ENCODE results near the gene ARFGAP2. TPM values are rescaled to one million over a fixed set of nuclear protein-coding genes. Genes with fewer than 3 reads are reported as not detected.

ARFGAP2 gene
- total and polyA plus RNA-seq, 2 of the 8 experiments (the other 6 are each of a cell fraction or from before 2014, with no cell fraction given): 50.2 to 64.0 TPM

GRCh38 chr11:47157805-47158204 is 18.9 kb downstream of the ARFGAP2 start:
- Histone ChIP-seq H3K23ac (ENCODE audit: insufficient read length) (no peak overlapping the region), H4K5ac (ENCODE audit: insufficient read length, low read depth, low read length) (no peak overlapping the region), H3K9me3 (ENCODE audit: insufficient read depth in 2 of 2, low read depth in 1 of 2, low read length in 1 of 2) (no peaks in the 10 kb centered on the region), H2BK120ac (replicated peaks; ENCODE audit: low read depth, low read length) (no peak overlapping the region), H2BK12ac (ENCODE audit: low read depth, low read length) (no peak overlapping the region), H3K27me3 (replicated peaks in 1 of 4; ENCODE audit: control insufficient read depth in 3 of 4, extremely low read depth in 1 of 4, insufficient read depth in 3 of 4, low read length in 3 of 4) (no peaks in the 10 kb centered on the region), H3K56ac (replicated peaks; ENCODE audit: insufficient read length, low read depth, low read length) (no peak overlapping the region), H4K91ac (replicated peaks; ENCODE audit: insufficient read length, low read length) (no peak overlapping the region), H2AK5ac (ENCODE audit: low read depth, low read length) (no peak overlapping the region), H3K4me2 (ENCODE audit: insufficient read depth in 1 of 2, low read depth in 2 of 2, low read length in 2 of 2) (no peak overlapping the region), H4K8ac (ENCODE audit: extremely low read depth, insufficient read depth, low read length) (no peak overlapping the region; the same call in 1 of the 2 replicates), H3K4me3 (ENCODE audit: extremely low read depth in 1 of 4, insufficient read depth in 2 of 4, low read depth in 3 of 4, low read length in 4 of 4) (no peak overlapping the region), H3K36me3 (ENCODE audit: control insufficient read depth in 2 of 4, insufficient read depth in 4 of 4, low read length in 3 of 4) (no peaks in the 10 kb centered on the region), H2BK15ac (ENCODE audit: low read length) (no peak overlapping the region), H3K79me2 (ENCODE audit: control insufficient read depth in 1 of 2, insufficient read depth in 2 of 2, low read length in 2 of 2) (no peaks in the 10 kb centered on the region), H3K4ac (replicated peaks; ENCODE audit: insufficient read length, low read depth, low read length) (no peak overlapping the region), H2AFZ (ENCODE audit: low read length) (no peak overlapping the region), H2BK5ac (ENCODE audit: low read depth, low read length) (no peak overlapping the region), H3K9ac (replicated peaks in 1 of 4; ENCODE audit: extremely low read depth in 1 of 4, low read depth in 3 of 4, low read length in 3 of 4) (no peak overlapping the region; a peak in 1 of 7 replicates), H3K79me1 (ENCODE audit: low read depth, low read length) (no peaks in the 10 kb centered on the region), H3K14ac (ENCODE audit: insufficient read length) (no peak overlapping the region), H3K23me2 (ENCODE audit: low read depth, low read length) (no peaks in the 10 kb centered on the region), H3K4me1 (replicated peaks in 1 of 4; ENCODE audit: control insufficient read depth in 3 of 4, insufficient read depth in 4 of 4, low read length in 3 of 4) (peaks cover 0 to 4% (median 2%) of the 10 kb centered on the region in 4 experiments; a peak in 4 of 7 replicates), H3K18ac (ENCODE audit: extremely low read depth, low read length) (no peak overlapping the region), H4K20me1 (replicated peaks in 1 of 2; ENCODE audit: control insufficient read depth in 1 of 2, insufficient read depth in 2 of 2, low read length in 2 of 2) (peaks cover 0 to 2% of the 10 kb centered on the region in 2 experiments), H3K27ac (ENCODE audit: low read depth, low read length) (no peak overlapping the region), H2BK20ac (ENCODE audit: low read length) (no peak overlapping the region)
- ChIA-PET POLR2A (ENCODE audit: partially characterized antibody) (interaction anchor here (0.6 to 1.5 kb wide), 3 partner anchors 15 to 226 kb away, joined by 3 to 4 read pairs (median 3); no protein-coding TSS in a partner anchor), CTCF (ENCODE audit: partially characterized antibody) (interaction anchor here (0.6 to 1.2 kb wide), 6 partner anchors 27 to 622 kb away, joined by 3 to 6 read pairs (median 6); no protein-coding TSS in a partner anchor)
- DNase-seq (ENCODE audit: low read depth in 1 of 2, low spot score in 2 of 2) (no peak), FAIRE-seq (no peak)
- 94% methylated on average over 8 of the region's 8 CpGs; no CpG with 5 or more reads in 1 of the 2 experiments for WGBS, 2 experiments (ENCODE audit: extremely low coverage in 1 of 2, insufficient coverage in 1 of 2, insufficient read length in 1 of 2, insufficient replicate concordance in 2 of 2, low coverage in 1 of 2, low lambda C conversion rate in 2 of 2, missing lambda C conversion rate in 1 of 2)
- TF ChIP-seq SUZ12 (IDR thresholded peaks at IDR 0.05; ENCODE audit: low read length): no peak
- TF ChIP-seq BRCA1 (IDR thresholded peaks at IDR 0.05; ENCODE audit: low read depth, low read length): no peak
- no peak for TF ChIP-seq RNF2 (IDR thresholded peaks at IDR 0.05; ENCODE audit: borderline replicate concordance, low read depth, low read length, missing control alignments, poor library complexity, severe bottlenecking)
- no peak for TF ChIP-seq SIN3A (conservative IDR thresholded peaks at IDR 0.05 in 1 of 2, IDR thresholded peaks at IDR 0.05 in 1 of 2; ENCODE audit: low read depth in 1 of 2, low read length in 2 of 2)
- TF ChIP-seq JUND (IDR thresholded peaks at IDR 0.05; ENCODE audit: low read length): no peak
- TF ChIP-seq SRF (IDR thresholded peaks at IDR 0.05; ENCODE audit: low read depth, low read length): no peak
- TF ChIP-seq BCL11A (IDR thresholded peaks at IDR 0.05; ENCODE audit: low read depth in 2 of 2, low read length in 2 of 2): no peak
- TF ChIP-seq NANOG (IDR thresholded peaks at IDR 0.05; ENCODE audit: insufficient read depth, low read depth, low read length, poor library complexity, severe bottlenecking): no peak
- no peak for TF ChIP-seq CREB1 (IDR thresholded peaks at IDR 0.05)
- no peak for TF ChIP-seq KDM1A (IDR thresholded peaks at IDR 0.05; ENCODE audit: borderline replicate concordance, low read length)
- no peak for TF ChIP-seq ZNF274 (IDR thresholded peaks at IDR 0.05; ENCODE audit: borderline replicate concordance, extremely low read depth, low read length)
- no peak for TF ChIP-seq TAF7 (optimal IDR thresholded peaks at IDR 0.05; ENCODE audit: borderline replicate concordance, low read depth, low read length)
- TF ChIP-seq SP2 (IDR thresholded peaks at IDR 0.05; ENCODE audit: low read length): no peak
- no peak for TF ChIP-seq SAP30 (IDR thresholded peaks at IDR 0.05; ENCODE audit: insufficient read depth, insufficient replicate concordance, low read length)
